RKO (cell line): ENCODE measurements around the gene ADSL.

ENCODE experiments used
- DNase-seq: peaks from one replicate; pipeline ENCODE4 v3.0.0-alpha.2; 2016; ENCODE audit warnings: low spot score

ADSL gene

GRCh38 chr22:40418366-40419201 lies 72.3 kb downstream of the ADSL start:
- no peak for DNase-seq

GRCh38 chr22:40419718-40420117 lies 73.4 kb downstream of the ADSL start:
- no peak for DNase-seq

GRCh38 chr22:40420341-40421081 lies 74.2 kb downstream of the ADSL start:
- no peak for DNase-seq

- no peak for DNase-seq
Observed at GRCh38 chr22:40421082-40421350, 74.7 kb downstream of the ADSL start.

- DNase-seq = no peak
Observed at GRCh38 chr22:40421941-40422340, 75.6 kb downstream of the ADSL start.

GRCh38 chr22:40422558-40423309 lies 76.4 kb downstream of the ADSL start:
- DNase-seq = no peak

- no peak for DNase-seq
Observed at GRCh38 chr22:40423310-40423688, 77.0 kb downstream of the ADSL start.

- DNase-seq = no peak
Observed at GRCh38 chr22:40423882-40424640, 77.8 kb downstream of the ADSL start.

- no peak for DNase-seq
Observed at GRCh38 chr22:40425082-40425481, 78.8 kb downstream of the ADSL start.

- DNase-seq = peak; percentile 35
Observed at GRCh38 chr22:40426594-40427333, 80.5 kb downstream of the ADSL start.

GRCh38 chr22:40428796-40429195 lies 82.5 kb downstream of the ADSL start:
- no peak for DNase-seq

GRCh38 chr22:40429481-40429880 lies 83.2 kb downstream of the ADSL start:
- no peak for DNase-seq

GRCh38 chr22:40430991-40431390 lies 84.7 kb downstream of the ADSL start:
- DNase-seq = no peak

- DNase-seq = no peak
Observed at GRCh38 chr22:40432157-40432556, 85.9 kb downstream of the ADSL start.

GRCh38 chr22:40432625-40433024 lies 86.3 kb downstream of the ADSL start:
- DNase-seq = no peak

- DNase-seq = no peak
Observed at GRCh38 chr22:40433416-40434090, 87.3 kb downstream of the ADSL start.

- no peak for DNase-seq
Observed at GRCh38 chr22:40434106-40434505, 87.8 kb downstream of the ADSL start.

- no peak for DNase-seq
Observed at GRCh38 chr22:40434745-40435144, 88.4 kb downstream of the ADSL start.

- peak; percentile 43 for DNase-seq
Observed at GRCh38 chr22:40436505-40437431, 90.5 kb downstream of the ADSL start.
